Fibroblast of lung (primary cell): Measurements from ENCODE around the gene BCL3.

ENCODE experiments used
- CTCF ChIP-seq, 2 donors: IDR thresholded peaks in 1 of 2; conservative IDR thresholded peaks in 1 of 2; 1 replicate in 1 of 2; 2 replicates in 1 of 2; pipeline ENCODE4 v1.5.1; 2011 to 2012; ENCODE audit warnings: low read length in 2 of 2, control low read depth in 1 of 2, inconsistent platforms in 1 of 2, low read depth in 1 of 2, mild to moderate bottlenecking in 1 of 2
- EZH2 ChIP-seq: IDR thresholded peaks from 2 replicates; pipeline ENCODE4 v1.5.1; 2012; ENCODE audit warnings: low read length, control low read depth, mild to moderate bottlenecking; ENCODE audit errors: missing control alignments

- TF ChIP-seq CTCF (conservative IDR thresholded peaks at IDR 0.05 in 1 of 2, IDR thresholded peaks at IDR 0.05 in 1 of 2; ENCODE audit: low read depth in 1 of 2, low read length in 2 of 2) (no peak), EZH2 (no peak)
Measured at GRCh38 chr19:44746946-44747738, 1.4 kb upstream of the BCL3 start.
